SK-N-MC (cell line): ENCODE measurements around the gene CNR2.

Experiments used
- EZH2 ChIP-seq: fragments of 200-600 bp; sonication (generic); IDR thresholded peaks from one replicate; pipeline ENCODE4 v1.6.1; 2017; ENCODE audit warnings: antibody characterized with exemption
- POLR2AphosphoS5 ChIP-seq: IDR thresholded peaks from 2 replicates; pipeline ENCODE4 v1.6.1; 2012; ENCODE audit warnings: mild to moderate bottlenecking, low read depth, low read length, borderline replicate concordance

GRCh38 chr1:23915466-23915865, 2.3 kb upstream of the CNR2 start:
- no peak for TF ChIP-seq POLR2AphosphoS5
- TF ChIP-seq EZH2, result no peak
